ENCODE measurements around the gene WEE2. TPM values are rescaled to one million over a fixed set of nuclear protein-coding genes. Genes with fewer than 3 reads are reported as not detected.

The WEE2 gene
- total and polyA plus RNA-seq, 9 of the 15 experiments (the other 6 are each of a cell fraction or from before 2014, with no cell fraction given): not detected

DNA sequence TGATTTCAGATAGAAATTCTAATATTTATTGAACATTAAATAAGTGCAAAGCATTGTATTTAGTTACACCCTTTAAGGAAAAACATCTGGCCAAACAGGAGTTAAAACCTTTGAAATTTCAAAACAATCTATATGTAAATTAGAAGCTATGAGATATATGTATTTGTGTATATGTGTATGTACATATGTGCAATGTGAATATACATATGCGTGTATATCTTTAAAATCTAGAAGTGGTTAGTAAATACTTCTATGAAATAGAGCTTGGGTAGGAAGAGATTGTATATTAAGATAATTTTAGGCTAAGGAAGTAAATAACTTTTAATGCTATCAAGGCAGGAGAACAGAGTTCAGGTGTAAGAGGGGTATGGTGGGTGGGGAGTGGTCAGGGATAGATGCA lies 9.3 kb downstream of the WEE2 start (continued):
- TF ChIP-seq COPS2 (conservative IDR thresholded peaks at IDR 0.05) (no peak), TCFL5 (CRISPR knock-in tag; conservative IDR thresholded peaks at IDR 0.05) (no peak), ZFPM2 (CRISPR knock-in tag; IDR thresholded peaks at IDR 0.05) (no peak)
- TF ChIP-seq, protein P1, sequence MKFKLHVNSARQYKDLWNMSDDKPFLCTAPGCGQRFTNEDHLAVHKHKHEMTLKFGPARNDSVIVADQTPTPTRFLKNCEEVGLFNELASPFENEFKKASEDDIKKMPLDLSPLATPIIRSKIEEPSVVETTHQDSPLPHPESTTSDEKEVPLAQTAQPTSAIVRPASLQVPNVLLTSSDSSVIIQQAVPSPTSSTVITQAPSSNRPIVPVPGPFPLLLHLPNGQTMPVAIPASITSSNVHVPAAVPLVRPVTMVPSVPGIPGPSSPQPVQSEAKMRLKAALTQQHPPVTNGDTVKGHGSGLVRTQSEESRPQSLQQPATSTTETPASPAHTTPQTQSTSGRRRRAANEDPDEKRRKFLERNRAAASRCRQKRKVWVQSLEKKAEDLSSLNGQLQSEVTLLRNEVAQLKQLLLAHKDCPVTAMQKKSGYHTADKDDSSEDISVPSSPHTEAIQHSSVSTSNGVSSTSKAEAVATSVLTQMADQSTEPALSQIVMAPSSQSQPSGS (CRISPR knock-in tag; IDR thresholded peaks at IDR 0.05): no peak

DNA sequence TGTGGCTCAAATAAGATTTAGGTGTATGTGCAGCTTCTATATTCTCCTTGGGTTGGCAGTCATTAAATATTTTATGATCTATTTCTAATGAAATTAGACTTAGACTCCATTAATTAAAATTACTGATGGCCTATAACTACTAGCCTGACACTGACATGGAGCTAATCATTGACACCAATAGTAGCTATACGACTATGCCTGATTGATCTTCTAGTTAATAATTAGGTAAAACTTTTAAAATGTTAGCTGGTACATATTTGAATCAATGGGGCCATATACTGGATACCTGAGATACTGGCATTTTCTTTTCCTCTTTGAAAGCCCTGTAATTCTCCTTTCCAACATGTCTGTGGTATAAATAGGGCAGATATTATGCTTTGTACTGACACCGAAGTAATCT lies 14.4 kb downstream of the WEE2 start:
- Histone ChIP-seq H3K27me3 (ENCODE audit: control insufficient read depth in 2 of 2, insufficient read depth in 2 of 2, low read length in 2 of 2) (peaks cover 11 to 23% of the 10 kb centered on the region in 2 experiments), H3K27ac (ENCODE audit: extremely low read depth, low read depth, low read length) (no peak overlapping the region), H3K79me2 (ENCODE audit: control insufficient read depth, insufficient read depth, low read length) (no peaks in the 10 kb centered on the region), H4K20me1 (replicated peaks; ENCODE audit: control insufficient read depth, insufficient read depth, low read length) (no peaks in the 10 kb centered on the region), H2AFZ (ENCODE audit: low read depth, low read length) (no peak overlapping the region), H3K36me3 (ENCODE audit: control insufficient read depth, insufficient read depth, low read length) (no peaks in the 10 kb centered on the region), H3K4me2 (ENCODE audit: insufficient read depth, low read length) (no peak overlapping the region), H3K4me3 (no peak overlapping the region), H3K9ac (ENCODE audit: insufficient read depth in 1 of 2, low read depth in 2 of 2, low read length in 2 of 2) (no peak overlapping the region), H3K4me1 (replicated peaks in 1 of 2; ENCODE audit: control insufficient read depth in 2 of 2, insufficient read depth in 2 of 2, low read length in 2 of 2) (no peaks in the 10 kb centered on the region), H3K9me1 (ENCODE audit: control insufficient read depth, insufficient read depth, low read length) (no peaks in the 10 kb centered on the region), H3K9me3 (replicated peaks; ENCODE audit: control insufficient read depth, insufficient read depth, low read depth, low read length) (no peaks in the 10 kb centered on the region)
- FAIRE-seq (no peak), DNase-seq (ENCODE audit: extremely low read depth in 1 of 4, low spot score in 3 of 4) (no peak), ATAC-seq (no peak)
- ChIA-PET CTCF (ENCODE audit: low intra/inter-chr PET ratio) (no interaction called here), POLR2A (interaction anchor here (0.6 to 1.4 kb wide), 4 partner anchors 14 to 19 kb away, joined by 3 to 4 read pairs (median 4); partner anchors contain the start of gene SSBP1)
- no TSS peak for BruUV-seq (replicated peaks)
- in situ Hi-C loops (cut with MboI): no loop called here
- intact Hi-C loops (cut with micrococcal nuclease): no loop called here
- WGBS (ENCODE audit: insufficient coverage, low coverage, missing lambda C conversion rate): 0% methylated on average over 2 of the region's 2 CpGs
- TF ChIP-seq SRF (CRISPR knock-in tag; IDR thresholded peaks at IDR 0.05) (no peak), CBFB (CRISPR knock-in tag; IDR thresholded peaks at IDR 0.05) (no peak), ZNF174 (CRISPR knock-in tag; IDR thresholded peaks at IDR 0.05) (no peak), ZNF143 (CRISPR knock-in tag; IDR thresholded peaks at IDR 0.05) (no peak), ZBED1 (IDR thresholded peaks at IDR 0.05) (no peak), PTTG1 (tag; IDR thresholded peaks at IDR 0.05; ENCODE audit: low read depth) (no peak), MAZ (CRISPR knock-in tag; conservative IDR thresholded peaks at IDR 0.05 in 1 of 2, IDR thresholded peaks at IDR 0.05 in 1 of 2) (no peak)
- TF ChIP-seq, protein P2, sequence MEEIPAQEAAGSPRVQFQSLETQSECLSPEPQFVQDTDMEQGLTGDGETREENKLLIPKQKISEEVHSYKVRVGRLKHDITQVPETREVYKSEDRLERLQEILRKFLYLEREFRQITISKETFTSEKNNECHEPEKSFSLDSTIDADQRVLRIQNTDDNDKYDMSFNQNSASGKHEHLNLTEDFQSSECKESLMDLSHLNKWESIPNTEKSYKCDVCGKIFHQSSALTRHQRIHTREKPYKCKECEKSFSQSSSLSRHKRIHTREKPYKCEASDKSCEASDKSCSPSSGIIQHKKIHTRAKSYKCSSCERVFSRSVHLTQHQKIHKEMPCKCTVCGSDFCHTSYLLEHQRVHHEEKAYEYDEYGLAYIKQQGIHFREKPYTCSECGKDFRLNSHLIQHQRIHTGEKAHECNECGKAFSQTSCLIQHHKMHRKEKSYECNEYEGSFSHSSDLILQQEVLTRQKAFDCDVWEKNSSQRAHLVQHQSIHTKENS (CRISPR knock-in tag; IDR thresholded peaks at IDR 0.05): no peak
- TF ChIP-seq, protein P3, sequence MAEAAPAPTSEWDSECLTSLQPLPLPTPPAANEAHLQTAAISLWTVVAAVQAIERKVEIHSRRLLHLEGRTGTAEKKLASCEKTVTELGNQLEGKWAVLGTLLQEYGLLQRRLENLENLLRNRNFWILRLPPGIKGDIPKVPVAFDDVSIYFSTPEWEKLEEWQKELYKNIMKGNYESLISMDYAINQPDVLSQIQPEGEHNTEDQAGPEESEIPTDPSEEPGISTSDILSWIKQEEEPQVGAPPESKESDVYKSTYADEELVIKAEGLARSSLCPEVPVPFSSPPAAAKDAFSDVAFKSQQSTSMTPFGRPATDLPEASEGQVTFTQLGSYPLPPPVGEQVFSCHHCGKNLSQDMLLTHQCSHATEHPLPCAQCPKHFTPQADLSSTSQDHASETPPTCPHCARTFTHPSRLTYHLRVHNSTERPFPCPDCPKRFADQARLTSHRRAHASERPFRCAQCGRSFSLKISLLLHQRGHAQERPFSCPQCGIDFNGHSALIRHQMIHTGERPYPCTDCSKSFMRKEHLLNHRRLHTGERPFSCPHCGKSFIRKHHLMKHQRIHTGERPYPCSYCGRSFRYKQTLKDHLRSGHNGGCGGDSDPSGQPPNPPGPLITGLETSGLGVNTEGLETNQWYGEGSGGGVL (CRISPR knock-in tag; IDR thresholded peaks at IDR 0.05): no peak
- TF ChIP-seq, protein P4, sequence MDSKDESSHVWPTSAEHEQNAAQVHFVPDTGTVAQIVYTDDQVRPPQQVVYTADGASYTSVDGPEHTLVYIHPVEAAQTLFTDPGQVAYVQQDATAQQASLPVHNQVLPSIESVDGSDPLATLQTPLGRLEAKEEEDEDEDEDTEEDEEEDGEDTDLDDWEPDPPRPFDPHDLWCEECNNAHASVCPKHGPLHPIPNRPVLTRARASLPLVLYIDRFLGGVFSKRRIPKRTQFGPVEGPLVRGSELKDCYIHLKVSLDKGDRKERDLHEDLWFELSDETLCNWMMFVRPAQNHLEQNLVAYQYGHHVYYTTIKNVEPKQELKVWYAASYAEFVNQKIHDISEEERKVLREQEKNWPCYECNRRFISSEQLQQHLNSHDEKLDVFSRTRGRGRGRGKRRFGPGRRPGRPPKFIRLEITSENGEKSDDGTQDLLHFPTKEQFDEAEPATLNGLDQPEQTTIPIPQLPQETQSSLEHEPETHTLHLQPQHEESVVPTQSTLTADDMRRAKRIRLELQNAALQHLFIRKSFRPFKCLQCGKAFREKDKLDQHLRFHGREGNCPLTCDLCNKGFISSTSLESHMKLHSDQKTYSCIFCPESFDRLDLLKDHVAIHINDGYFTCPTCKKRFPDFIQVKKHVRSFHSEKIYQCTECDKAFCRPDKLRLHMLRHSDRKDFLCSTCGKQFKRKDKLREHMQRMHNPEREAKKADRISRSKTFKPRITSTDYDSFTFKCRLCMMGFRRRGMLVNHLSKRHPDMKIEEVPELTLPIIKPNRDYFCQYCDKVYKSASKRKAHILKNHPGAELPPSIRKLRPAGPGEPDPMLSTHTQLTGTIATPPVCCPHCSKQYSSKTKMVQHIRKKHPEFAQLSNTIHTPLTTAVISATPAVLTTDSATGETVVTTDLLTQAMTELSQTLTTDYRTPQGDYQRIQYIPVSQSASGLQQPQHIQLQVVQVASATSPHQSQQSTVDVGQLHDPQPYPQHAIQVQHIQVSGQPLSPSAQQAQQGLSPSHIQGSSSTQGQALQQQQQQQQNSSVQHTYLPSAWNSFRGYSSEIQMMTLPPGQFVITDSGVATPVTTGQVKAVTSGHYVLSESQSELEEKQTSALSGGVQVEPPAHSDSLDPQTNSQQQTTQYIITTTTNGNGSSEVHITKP (IDR thresholded peaks at IDR 0.05; ENCODE audit: partially characterized antibody): no peak

All from K562 (cell line).